WERI-Rb-1 (cell line): ENCODE measurements around the gene LGI4.

Source experiments
- DNase-seq: peaks from one replicate; pipeline ENCODE4 v3.0.0-alpha.2; 2020
- H3K27ac ChIP-seq: fragments of 250-450 bp; sonication (Bioruptor Pico); 2 replicates; pipeline ENCODE4 v1.5.1; 2020; ENCODE audit warnings: mild to moderate bottlenecking, moderate library complexity
- H3K27me3 ChIP-seq: fragments of 250-450 bp; sonication (Bioruptor Pico); 2 replicates; pipeline ENCODE4 v1.5.1; 2021; ENCODE audit warnings: mild to moderate bottlenecking, low read depth, moderate library complexity; ENCODE audit not compliant: insufficient read depth, severe bottlenecking
- H3K36me3 ChIP-seq: fragments of 250-450 bp; sonication (Bioruptor Pico); 2 replicates; pipeline ENCODE4 v1.5.1; 2020; ENCODE audit warnings: mild to moderate bottlenecking, moderate library complexity
- H3K4me3 ChIP-seq: 2 replicates; pipeline ENCODE4 v1.5.1; 2011; ENCODE audit warnings: low read depth, mild to moderate bottlenecking, control low read depth, low read length
- H3K9me3 ChIP-seq: fragments of 250-450 bp; sonication (Bioruptor Pico); 2 replicates; pipeline ENCODE4 v1.5.1; 2021; ENCODE audit warnings: mild to moderate bottlenecking, moderate library complexity; ENCODE audit not compliant: severe bottlenecking
- TF ChIP-seq, protein P1 (sequence below): IDR thresholded peaks from 2 replicates; pipeline ENCODE4 v1.5.1; 2011; ENCODE audit warnings: low read depth, mild to moderate bottlenecking, control low read depth, inconsistent platforms, low read length

Gene LGI4

DNA sequence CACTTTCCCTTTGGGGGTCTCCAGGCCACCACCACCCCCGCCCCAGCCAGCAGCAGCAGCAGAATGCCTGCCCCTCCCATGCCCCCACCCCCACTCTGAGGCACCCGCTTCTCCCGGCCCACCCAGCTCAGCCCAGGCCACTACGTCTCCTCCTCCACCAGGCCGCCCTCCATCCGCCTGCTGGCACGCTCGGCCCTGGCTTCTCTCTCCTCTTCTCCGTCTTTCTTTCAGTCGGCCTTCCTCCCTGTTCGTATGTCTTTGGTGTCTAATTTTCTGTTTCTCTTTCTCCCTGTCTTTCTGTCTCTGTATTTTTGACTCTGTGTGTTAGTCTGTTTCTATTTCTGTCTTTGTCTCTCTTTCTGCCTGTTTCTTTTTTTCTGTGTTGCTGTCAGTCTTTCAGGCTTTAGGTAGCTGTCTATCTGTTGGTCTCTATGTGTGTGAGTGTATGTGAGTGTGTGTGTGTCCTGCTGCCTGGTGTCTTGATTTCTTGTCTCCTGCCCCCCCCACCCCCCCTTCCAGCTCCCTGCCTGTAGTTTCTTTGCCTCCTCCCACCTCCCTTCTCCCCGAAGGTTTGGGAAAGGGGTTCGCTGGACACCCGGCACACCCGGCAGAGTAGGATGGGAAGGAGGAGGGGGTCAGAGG lies at the start of gene LGI4:
Gene LGI4, minus strand, starts transcription at position 459 of the 642 bp plus-strand sequence. Its CDS starts 379 bp downstream, at position 80.
- Histone ChIP-seq H3K27me3 (no peaks in the 10 kb centered on the region), H3K9me3 (no peaks in the 10 kb centered on the region), H3K4me3 (peak within 1 kb of the TSS; percentile 29), H3K36me3 (peaks cover 4% of the 10 kb centered on the region; the same call in 1 of the 2 replicates), H3K27ac (peak within 1 kb of the TSS; percentile 81)
- TF ChIP-seq, protein P1, sequence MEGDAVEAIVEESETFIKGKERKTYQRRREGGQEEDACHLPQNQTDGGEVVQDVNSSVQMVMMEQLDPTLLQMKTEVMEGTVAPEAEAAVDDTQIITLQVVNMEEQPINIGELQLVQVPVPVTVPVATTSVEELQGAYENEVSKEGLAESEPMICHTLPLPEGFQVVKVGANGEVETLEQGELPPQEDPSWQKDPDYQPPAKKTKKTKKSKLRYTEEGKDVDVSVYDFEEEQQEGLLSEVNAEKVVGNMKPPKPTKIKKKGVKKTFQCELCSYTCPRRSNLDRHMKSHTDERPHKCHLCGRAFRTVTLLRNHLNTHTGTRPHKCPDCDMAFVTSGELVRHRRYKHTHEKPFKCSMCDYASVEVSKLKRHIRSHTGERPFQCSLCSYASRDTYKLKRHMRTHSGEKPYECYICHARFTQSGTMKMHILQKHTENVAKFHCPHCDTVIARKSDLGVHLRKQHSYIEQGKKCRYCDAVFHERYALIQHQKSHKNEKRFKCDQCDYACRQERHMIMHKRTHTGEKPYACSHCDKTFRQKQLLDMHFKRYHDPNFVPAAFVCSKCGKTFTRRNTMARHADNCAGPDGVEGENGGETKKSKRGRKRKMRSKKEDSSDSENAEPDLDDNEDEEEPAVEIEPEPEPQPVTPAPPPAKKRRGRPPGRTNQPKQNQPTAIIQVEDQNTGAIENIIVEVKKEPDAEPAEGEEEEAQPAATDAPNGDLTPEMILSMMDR, result no peak
- DNase-seq, result peak; percentile 28

DNA sequence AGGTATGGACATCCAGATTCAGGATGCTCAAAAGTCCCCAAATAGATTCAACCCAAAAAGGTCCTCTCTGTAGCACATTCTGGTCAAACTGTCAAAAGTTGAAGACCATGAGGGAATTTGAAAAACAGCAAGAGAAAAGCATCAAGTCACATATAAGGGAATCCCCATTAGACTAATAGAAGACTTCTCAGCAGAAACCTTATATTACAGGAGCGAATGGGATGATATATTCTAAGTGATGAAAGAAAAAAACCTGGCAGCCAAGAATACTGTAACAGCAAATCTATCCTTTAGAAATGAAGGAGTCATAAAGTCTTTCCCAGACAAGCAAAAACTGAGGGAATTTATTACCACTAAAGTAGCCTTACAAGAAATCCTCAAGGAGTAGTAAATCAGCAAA lies 49.4 kb upstream of the LGI4 start:
- Histone ChIP-seq H3K9me3 (no peaks in the 10 kb centered on the region), H3K36me3 (no peaks in the 10 kb centered on the region), H3K27ac (no peak overlapping the region), H3K27me3 (no peaks in the 10 kb centered on the region), H3K4me3 (no peak overlapping the region)
- TF ChIP-seq, protein P1, result no peak
- DNase-seq, result no peak

DNA sequence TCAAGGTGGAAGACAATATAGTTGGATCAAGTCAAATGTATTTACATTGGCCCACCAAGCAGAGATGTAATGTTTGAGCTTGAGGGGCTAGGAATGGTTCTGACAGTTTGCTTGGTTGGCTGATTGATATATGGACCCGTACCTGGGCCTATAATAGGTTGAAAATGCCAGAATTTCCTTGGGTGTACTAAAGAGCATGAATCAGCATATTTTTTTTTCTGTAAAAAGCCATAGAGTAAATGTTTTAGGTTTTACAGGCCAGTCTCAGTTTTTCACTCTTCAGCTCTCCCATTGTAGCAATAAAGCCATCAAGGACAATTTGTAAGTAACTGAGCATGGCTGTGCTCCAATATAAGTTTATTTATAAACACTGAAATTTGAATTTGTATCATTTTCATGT lies 46.5 kb upstream of the LGI4 start:
- Histone ChIP-seq H3K9me3 (no peaks in the 10 kb centered on the region), H3K36me3 (no peaks in the 10 kb centered on the region), H3K27ac (no peak overlapping the region), H3K27me3 (no peaks in the 10 kb centered on the region), H3K4me3 (no peak overlapping the region)
- TF ChIP-seq, protein P1, result no peak
- no peak for DNase-seq

DNA sequence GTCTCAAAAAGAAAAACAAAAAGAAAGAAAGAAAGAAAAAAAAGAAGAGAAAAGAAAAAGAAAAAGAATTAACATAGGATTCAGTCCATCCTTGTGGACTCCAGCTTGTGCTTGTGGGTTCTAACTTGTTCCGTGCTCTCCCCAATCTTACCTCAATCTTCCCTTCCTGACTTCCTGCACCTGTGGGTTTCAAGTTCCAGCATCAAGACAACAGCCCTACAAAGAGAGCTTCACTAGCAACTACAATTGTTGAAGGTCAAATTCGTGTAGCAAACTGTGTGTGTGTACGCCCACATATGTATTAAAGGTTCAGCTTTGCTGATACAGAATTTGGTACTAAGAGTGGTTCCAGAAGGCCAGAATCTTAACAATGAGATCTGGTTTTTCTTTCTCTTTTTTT lies 45.0 kb upstream of the LGI4 start:
- TF ChIP-seq, protein P1, result no peak
- no peaks in the 10 kb centered on the region for H3K27me3 ChIP-seq
- no peak for DNase-seq
- H3K36me3 ChIP-seq, result no peaks in the 10 kb centered on the region
- no peak overlapping the region for H3K4me3 ChIP-seq
- no peak overlapping the region for H3K27ac ChIP-seq
- H3K9me3 ChIP-seq, result no peaks in the 10 kb centered on the region

DNA sequence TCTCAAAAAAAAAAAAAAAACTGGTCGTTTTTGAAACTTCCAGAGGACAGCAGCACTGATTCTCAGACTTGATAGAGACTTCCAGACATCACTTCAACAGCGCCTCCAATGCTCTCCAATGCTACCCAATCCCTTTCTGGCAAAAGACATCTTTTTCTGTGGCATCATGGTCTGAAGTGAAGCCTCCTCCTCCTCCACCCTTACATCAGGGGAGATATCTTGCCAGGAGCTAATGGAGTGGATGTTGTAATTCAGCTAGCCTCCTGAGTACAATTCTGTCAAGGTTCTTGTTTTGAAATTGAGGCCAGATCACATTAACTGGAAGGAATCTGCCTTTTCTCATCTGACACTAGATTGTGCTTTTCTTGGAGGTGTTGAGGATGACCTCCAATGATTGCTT lies 43.8 kb upstream of the LGI4 start:
- no peaks in the 10 kb centered on the region for H3K27me3 ChIP-seq
- no peaks in the 10 kb centered on the region for H3K36me3 ChIP-seq
- no peak overlapping the region for H3K27ac ChIP-seq
- TF ChIP-seq, protein P1, result no peak
- DNase-seq, result no peak
- H3K9me3 ChIP-seq, result no peaks in the 10 kb centered on the region
- H3K4me3 ChIP-seq, result no peak overlapping the region
